ENCODE measurements around the gene MARCHF4. TPM values are rescaled to one million over a fixed set of nuclear protein-coding genes. Genes with fewer than 3 reads are reported as not detected.

MARCHF4 gene
- total RNA-seq, 6 experiments from 2014 or later, result 44.9 to 70.3 (median 48.2) TPM

DNA sequence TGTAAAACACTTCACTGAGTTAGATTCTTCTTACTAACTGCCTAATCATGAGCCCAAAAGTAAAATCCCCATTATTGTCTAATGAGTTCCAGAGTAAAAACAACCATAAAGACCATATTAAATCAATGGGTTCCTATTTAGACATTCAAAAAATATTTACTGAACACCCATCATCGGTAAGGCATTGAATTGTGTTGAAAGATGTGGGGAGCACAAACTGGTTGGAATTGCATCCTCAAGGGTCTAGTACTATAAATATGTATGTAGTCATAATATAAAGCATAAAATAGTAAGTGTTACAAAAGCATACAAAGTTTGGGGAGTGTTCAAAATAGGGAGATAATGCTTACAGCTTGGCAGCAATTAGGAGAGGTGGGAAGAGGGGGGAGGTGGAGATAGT lies 3.0 kb upstream of the MARCHF4 start:
- Mint-ChIP-seq H3K27ac (peak overlapping the region; percentile 40), H3K27me3 (ENCODE audit: insufficient read depth) (peaks cover 4% of the 10 kb centered on the region), H3K4me1 (ENCODE audit: low read depth) (peaks cover 64% of the 10 kb centered on the region), H3K36me3 (ENCODE audit: low read depth) (no peaks in the 10 kb centered on the region), H3K4me3 (no peak overlapping the region), H3K9me3 (no peaks in the 10 kb centered on the region)
- TF ChIP-seq CTCF (IDR thresholded peaks at IDR 0.05), result no peak
- no peak for DNase-seq

GRCh38 chr2:216373896-216374295 lies 1.6 kb upstream of the MARCHF4 start:
- peaks cover 4% of the 10 kb centered on the region for H3K27me3 Mint-ChIP-seq (ENCODE audit: insufficient read depth)
- no peak for DNase-seq
- peaks cover 68% of the 10 kb centered on the region for H3K4me1 Mint-ChIP-seq (ENCODE audit: low read depth)
- peak overlapping the region; percentile 51 for H3K4me3 Mint-ChIP-seq
- H3K36me3 Mint-ChIP-seq (ENCODE audit: low read depth), result peaks cover 8% of the 10 kb centered on the region
- TF ChIP-seq CTCF (IDR thresholded peaks at IDR 0.05), result no peak
- H3K27ac Mint-ChIP-seq, result peak overlapping the region; percentile 80
- no peaks in the 10 kb centered on the region for H3K9me3 Mint-ChIP-seq

DNA sequence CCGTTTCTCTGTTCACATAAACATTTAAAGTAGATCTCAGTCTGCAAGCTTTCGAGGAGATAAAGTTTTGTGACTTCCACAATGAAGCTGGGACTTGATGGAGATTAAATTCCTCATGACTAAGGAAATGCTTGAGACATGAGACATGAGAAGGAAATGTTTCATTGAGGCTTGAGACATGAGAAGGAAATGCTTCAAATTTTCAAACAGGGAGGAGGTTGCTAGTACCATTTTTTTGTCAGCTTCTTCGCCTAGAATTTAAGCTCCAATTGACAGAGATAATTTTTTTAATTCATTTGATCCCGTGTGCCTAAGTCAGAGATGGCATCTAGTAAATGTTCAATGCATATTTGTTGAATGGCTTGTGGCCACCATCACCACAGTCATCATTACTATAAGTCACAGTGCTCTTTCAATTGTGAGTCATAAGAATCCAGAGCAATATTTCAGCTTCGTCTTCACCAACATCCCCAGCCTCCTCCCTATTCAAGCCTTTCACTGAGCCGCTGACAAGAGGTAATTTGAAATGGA lies 543 bp upstream of the MARCHF4 start:
- Mint-ChIP-seq H3K27ac (peak overlapping the region; percentile 95), H3K9me3 (no peaks in the 10 kb centered on the region), H3K4me1 (ENCODE audit: low read depth) (peaks cover 73% of the 10 kb centered on the region), H3K36me3 (ENCODE audit: low read depth) (peaks cover 9% of the 10 kb centered on the region), H3K4me3 (peak overlapping the region; percentile 92), H3K27me3 (ENCODE audit: insufficient read depth) (peaks cover 4% of the 10 kb centered on the region)
- DNase-seq, result peak; percentile 90
- no peak for TF ChIP-seq CTCF (IDR thresholded peaks at IDR 0.05)

DNA sequence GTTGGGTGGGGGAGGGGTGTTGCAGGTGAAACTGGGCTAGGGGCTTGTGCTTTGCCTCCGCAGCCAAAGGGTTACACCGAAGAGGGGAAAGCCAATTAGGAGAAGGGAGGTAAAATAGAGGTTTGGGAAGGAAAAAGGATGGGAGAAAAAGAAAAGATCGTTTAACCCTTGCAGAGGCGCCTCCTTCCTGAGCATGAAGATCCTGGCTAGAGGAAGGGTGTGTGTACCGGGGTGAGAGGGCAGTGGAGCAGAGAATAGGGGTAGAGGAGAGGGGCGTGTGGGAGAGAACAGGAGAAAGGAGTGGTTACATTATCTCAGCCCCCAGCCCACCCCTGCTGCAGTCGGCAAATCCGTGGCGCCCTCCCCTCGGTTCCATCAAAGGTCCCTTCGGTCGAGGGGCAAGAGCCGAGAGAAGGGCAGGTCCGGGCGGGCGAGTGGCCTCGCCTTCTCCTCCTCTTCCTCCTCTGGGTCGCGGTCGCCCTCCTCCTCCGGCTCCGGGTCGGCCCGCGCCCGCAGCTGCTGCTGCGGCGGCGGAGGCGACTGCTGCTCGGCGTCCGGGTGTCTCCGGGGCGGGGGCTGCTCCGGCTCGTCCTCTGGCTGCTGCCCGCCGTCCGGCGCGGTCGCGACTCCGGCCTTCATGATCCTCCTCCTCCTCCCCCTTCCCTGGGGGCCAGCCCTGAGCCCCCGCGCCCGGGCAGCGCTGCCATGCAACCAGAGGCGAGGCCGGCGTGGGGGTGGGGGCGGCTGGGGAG lies 1.1 kb downstream of the MARCHF4 start:
- peaks cover 16% of the 10 kb centered on the region for H3K36me3 Mint-ChIP-seq (ENCODE audit: low read depth)
- peaks cover 85% of the 10 kb centered on the region for H3K4me1 Mint-ChIP-seq (ENCODE audit: low read depth)
- DNase-seq, result no peak
- H3K27ac Mint-ChIP-seq, result peak overlapping the region; percentile 86
- TF ChIP-seq CTCF (IDR thresholded peaks at IDR 0.05), result no peak
- H3K27me3 Mint-ChIP-seq (ENCODE audit: insufficient read depth), result peaks cover 5% of the 10 kb centered on the region
- H3K9me3 Mint-ChIP-seq, result no peaks in the 10 kb centered on the region
- H3K4me3 Mint-ChIP-seq, result peak overlapping the region; percentile 92

DNA sequence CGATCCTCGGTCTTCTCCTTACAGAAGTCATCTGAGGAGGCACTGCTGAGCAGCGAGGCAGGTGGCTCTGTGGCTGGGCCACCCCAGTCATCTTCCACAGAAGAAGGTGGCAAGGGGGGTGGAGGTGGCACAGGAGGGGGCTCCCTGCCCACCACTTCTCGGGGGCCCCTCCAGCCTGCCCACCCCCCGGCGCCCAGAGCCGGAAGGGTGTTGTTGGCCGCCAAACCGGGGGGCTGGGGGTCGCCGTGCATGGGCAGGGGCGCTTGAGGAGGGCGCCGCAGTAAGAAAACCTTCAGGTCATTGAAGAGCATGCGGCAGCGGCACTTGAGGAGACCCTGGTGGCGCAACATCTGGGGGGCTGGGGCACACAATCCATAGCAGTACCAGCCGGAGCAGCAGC lies 2.5 kb downstream of the MARCHF4 start:
- H3K36me3 Mint-ChIP-seq (ENCODE audit: low read depth), result peaks cover 27% of the 10 kb centered on the region
- no peaks in the 10 kb centered on the region for H3K9me3 Mint-ChIP-seq
- peaks cover 84% of the 10 kb centered on the region for H3K4me1 Mint-ChIP-seq (ENCODE audit: low read depth)
- H3K27me3 Mint-ChIP-seq (ENCODE audit: insufficient read depth), result peaks cover 5% of the 10 kb centered on the region
- H3K27ac Mint-ChIP-seq, result peak overlapping the region; percentile 86; the same call in 1 of the 2 replicates
- TF ChIP-seq CTCF (IDR thresholded peaks at IDR 0.05), result no peak
- DNase-seq, result no peak
- peak overlapping the region; percentile 92 for H3K4me3 Mint-ChIP-seq
